Activated gamma-delta T cell (primary cell): ENCODE measurements around the gene KIF16B.
A peak's percentile ranks its signal among the peaks of the same experiment; 100 is the strongest.
"Not testable (repeated sequence)": the region's sequence is repeated elsewhere in the genome, so short reads cannot be mapped to it uniquely, and the experiment has no call there.

Source experiments
- DNase-seq: peaks from one replicate; lab custom pipeline; 2025; lab: John Stamatoyannopoulos, UW

KIF16B gene

DNA sequence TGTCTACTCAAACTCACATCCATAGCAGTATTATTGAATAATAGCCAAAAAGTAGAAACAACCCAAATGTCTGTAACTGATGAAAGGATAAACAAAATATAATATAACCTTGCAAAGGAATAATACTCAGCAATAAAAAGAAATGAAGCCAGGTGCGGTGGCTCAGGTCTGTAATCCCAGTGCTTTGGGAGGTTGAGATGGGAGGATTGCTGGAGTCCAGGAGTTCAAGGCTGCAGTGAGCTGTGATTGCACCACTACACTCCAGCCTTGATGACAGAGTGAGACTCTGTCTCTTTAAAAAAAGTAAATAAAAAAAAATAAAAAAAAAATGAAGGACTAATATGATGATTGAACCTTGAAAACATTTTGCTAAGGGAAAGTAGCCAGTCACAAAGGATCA is 22.1 kb upstream of the KIF16B start:
- DNase-seq: no peak

- no peak for DNase-seq
These were observed 16.9 kb upstream of the KIF16B start for GRCh38 chr20:16590041-16590633.

GRCh38 chr20:16589623-16590022 is 16.4 kb upstream of the KIF16B start:
- no peak for DNase-seq

DNA sequence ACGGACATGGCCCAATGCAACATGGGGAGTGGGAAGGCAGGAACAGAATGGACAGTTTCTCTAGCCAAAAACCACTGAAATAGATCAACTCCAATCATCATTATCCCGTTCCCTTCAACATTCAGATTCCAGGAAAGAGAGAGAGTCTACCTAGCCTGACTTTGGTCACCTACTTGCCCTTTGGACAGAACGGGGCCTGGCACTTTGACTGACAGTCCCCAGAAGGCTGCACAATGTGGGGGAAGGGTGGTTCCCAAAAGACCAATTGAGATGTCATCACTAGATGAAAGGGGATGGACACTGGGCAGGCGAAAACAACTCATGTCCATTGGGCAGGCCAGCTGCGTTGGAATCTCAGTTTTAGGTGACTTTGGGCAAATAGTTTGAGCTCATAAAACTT is 15.0 kb upstream of the KIF16B start:
- no peak for DNase-seq

- DNase-seq: no peak
These were observed 13.8 kb upstream of the KIF16B start for GRCh38 chr20:16587066-16587465.

DNA sequence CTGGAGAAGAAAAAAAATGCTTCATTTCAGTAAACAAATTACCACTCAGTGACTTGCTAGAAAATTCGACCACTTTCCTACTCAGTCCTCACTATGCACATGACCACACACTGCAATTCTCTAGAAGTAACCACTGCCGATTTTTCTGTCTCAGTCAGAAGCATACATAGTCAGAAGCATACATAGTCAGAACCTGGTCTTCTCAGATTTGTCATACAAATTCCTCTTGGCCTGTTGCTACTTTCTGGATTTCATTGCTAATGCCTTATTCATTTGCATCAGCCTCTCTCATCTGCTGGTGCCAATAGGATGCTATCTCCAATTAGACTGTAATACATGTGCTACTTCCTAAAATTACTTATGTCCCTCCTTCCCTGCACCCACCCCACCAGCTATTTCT is 10.2 kb upstream of the KIF16B start:
- DNase-seq: no peak

- DNase-seq: no peak
These were observed 8.0 kb upstream of the KIF16B start for GRCh38 chr20:16581241-16581640.

- DNase-seq: no peak
These were observed 7.4 kb upstream of the KIF16B start for GRCh38 chr20:16580620-16581019.

DNA sequence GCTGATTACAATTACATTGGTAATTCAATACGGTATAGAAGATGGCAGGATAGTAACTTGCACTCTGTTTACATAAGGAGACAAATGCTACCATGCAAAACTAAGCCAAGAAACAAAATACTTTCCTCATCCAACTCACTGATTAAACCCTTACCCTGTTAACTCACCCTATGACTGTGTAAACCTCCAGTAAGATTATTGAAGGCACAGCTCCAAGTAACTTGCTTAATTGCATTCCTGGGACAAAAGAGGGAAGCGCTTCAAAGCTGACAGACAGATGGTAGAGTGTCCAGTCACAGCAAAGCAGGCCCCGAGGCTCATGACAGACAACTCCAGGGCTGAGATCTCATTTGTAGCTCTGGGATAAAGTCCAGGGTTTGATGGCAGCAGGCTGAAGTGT is 6.9 kb upstream of the KIF16B start:
- DNase-seq: no peak

DNA sequence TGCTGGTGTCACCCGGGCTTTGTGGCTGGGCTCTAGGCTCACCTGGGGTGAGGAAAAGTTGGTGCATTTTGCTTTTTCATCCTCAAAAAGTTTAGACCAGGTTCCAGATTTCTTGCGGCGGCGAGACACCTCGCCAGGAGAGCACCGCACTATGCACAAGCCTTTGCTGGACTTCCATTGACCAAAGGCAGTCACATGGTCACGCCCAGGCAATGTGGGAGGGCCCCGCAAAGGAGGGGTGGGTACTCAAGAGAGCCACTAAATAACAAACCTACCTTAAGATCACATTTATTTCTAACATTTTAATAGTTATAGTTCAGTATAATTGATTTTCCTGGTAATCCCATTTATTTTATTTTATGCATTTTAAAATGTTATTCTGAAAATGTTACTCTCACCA is 3.0 kb upstream of the KIF16B start:
- no peak for DNase-seq

GRCh38 chr20:16575390-16576140 is 2.3 kb upstream of the KIF16B start:
- DNase-seq: no peak

DNA sequence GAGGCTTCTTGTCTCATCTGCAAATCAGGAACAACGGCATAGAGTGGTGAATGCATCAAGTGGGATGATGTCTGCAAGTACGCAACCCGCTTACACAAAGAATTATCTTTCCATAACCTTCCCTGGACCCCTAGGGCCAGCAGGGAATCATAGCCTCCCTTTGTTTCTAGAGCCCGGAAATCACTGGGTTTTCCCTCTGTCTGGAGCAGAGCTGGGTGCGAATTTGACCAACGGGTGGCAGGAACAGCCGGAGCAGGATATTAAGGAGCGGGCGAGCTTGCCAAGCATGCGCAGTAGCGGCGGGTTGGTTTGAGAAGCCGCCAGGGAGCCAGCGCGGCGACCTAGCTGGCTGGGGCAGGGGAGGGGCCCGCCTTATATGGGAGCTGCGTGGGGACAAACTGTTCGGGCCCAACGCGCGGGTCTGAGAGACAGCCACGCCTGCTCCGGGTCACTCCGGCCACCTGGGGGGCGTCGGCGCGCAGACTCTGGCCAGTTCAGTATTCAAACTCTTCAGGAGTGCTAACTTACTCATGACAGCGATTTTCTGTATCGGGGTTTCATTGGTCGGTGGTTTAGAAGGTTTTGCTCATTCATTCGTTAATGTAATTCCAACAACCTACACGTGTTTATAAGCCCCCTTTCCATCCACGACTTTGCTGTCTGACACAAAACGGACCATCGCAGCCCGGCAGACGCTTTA is 1.6 kb upstream of the KIF16B start:
- DNase-seq: peak; percentile 35

- no peak for DNase-seq
These were observed 1.9 kb downstream of the KIF16B start for GRCh38 chr20:16571333-16571732.

- DNase-seq: no peak
These were observed 3.7 kb downstream of the KIF16B start for GRCh38 chr20:16569246-16570153.

GRCh38 chr20:16566080-16566479 is 7.2 kb downstream of the KIF16B start:
- DNase-seq: no peak

GRCh38 chr20:16564079-16564478 is 9.2 kb downstream of the KIF16B start:
- DNase-seq: not testable (repeated sequence)

GRCh38 chr20:16563066-16563806 is 10.0 kb downstream of the KIF16B start:
- DNase-seq: no peak

DNA sequence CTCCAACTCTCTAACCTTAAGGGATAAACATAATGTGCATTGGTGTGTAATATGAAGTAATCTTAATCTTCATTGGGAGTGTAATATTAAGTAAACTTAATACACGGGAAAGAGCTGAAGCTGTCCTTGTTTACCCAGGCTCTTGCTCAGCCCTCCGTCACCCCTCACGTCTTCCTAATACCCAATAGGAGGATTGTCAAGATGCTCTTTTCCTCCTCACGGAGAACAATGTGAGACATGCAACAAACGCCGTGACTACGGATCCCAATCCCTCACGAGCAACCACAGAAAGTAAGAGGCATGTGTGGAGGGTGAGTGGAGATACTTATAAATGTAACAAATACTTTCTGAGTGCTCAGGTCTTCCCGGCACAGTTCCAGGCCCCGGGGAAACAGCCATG is 11.0 kb downstream of the KIF16B start:
- no peak for DNase-seq

DNA sequence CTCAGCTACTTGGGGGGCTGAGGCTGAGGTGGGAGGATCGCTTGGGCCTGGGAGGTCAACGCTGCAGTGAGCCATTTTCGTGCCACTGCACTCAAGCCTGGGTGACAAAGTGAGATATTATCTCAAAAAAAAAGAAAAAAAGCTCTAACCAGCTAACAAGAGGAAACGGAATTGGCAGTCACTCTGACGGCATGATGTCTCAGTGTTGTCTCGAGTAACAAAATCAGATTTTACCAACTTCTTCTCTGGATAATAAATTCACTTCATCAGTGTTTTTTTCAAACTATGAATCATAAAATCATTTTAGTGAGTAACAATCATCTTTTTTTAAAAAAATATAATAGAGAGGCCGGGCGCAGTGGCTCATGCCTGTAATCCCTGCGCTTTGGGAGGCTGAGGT is 12.6 kb downstream of the KIF16B start:
- DNase-seq: no peak

DNA sequence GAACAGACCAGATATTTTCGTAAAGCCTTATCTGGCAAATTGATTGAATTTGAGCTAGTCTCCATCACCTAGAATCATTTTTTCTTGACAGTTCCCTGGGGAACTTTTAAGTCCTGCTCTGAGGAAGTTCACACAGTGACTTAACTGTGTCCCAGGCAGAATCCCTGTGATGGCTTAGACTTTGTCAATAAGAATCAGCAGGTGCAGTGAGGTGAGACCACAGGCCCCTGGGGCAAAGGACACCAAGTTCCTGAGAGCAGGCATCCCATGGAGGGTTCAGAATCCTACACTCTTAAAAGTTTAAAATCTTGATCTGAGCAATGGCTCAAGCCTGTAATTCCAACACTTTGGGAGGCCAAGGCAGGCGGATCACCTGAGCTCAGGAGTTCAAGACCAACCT is 13.0 kb downstream of the KIF16B start:
- DNase-seq: no peak

- no peak for DNase-seq
These were observed 16.9 kb downstream of the KIF16B start for GRCh38 chr20:16556301-16556700.
